Parathyroid adenoma (tissue), 2 donors: ENCODE data around the gene GRIK4.

Experiments used
- H2AFZ ChIP-seq: fragments of 300-600 bp; sonication (generic); one replicate; pipeline ENCODE4 v1.7.0; 2017; ENCODE audit warnings: antibody characterized with exemption, mild to moderate bottlenecking
- H3K27ac ChIP-seq: fragments of 300-600 bp; sonication (generic); one replicate; pipeline ENCODE4 v1.7.0; 2017
- H3K27me3 ChIP-seq: fragments of 300-600 bp; sonication (generic); one replicate; pipeline ENCODE4 v1.7.0; 2017; ENCODE audit warnings: low read length; ENCODE audit not compliant: control insufficient read depth, insufficient read depth
- H3K36me3 ChIP-seq: fragments of 300-600 bp; sonication (generic); one replicate; pipeline ENCODE4 v1.7.0; 2017; ENCODE audit warnings: low read length; ENCODE audit not compliant: control insufficient read depth, insufficient read depth
- H3K4me1 ChIP-seq: fragments of 300-600 bp; sonication (generic); one replicate; pipeline ENCODE4 v1.7.0; 2017; ENCODE audit warnings: control low read depth
- H3K4me2 ChIP-seq: fragments of 300-600 bp; sonication (generic); one replicate; pipeline ENCODE4 v1.7.0; 2017; ENCODE audit warnings: low read length
- H3K4me3 ChIP-seq: fragments of 300-600 bp; sonication (generic); one replicate; pipeline ENCODE4 v1.7.0; 2017; ENCODE audit warnings: low read depth, low read length
- H3K79me2 ChIP-seq: fragments of 300-600 bp; sonication (generic); one replicate; pipeline ENCODE4 v1.7.0; 2017; ENCODE audit warnings: control low read depth
- H3K9ac ChIP-seq: fragments of 300-600 bp; sonication (generic); one replicate; pipeline ENCODE4 v1.7.0; 2017; ENCODE audit warnings: mild to moderate bottlenecking
- H3K9me3 ChIP-seq: fragments of 300-600 bp; sonication (generic); one replicate; pipeline ENCODE4 v1.7.0; 2017; ENCODE audit warnings: low read length; ENCODE audit not compliant: control insufficient read depth
- CTCF ChIP-seq: fragments of 300-600 bp; sonication (generic); IDR thresholded peaks from one replicate; pipeline ENCODE4 v1.7.0; 2017; ENCODE audit warnings: antibody characterized with exemption, mild to moderate bottlenecking
- donor health status: primary hyperparathyroidism.

Gene GRIK4

DNA sequence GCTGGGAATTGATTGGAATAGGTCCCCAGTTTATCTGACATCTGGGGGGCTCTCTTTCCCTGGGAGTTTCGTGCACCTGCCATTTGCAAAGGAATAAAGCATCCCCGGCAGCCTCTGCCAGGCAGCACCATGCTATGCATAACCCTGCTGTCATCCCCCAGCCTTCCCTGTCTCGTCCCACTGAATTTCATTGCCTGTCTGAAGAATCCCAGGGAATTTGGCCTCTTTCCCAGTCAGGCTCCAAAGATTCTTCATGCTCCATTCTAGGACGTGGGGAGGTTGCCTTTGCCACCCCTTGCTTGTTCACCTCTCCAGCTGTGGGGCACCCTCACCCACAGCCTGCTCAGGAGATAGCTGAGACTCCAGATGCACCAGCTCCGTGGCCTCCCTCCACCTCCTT lies 317.3 kb downstream of the GRIK4 start:
- no peak overlapping the region for H3K4me2 ChIP-seq
- H3K9ac ChIP-seq: no peak overlapping the region
- no peaks in the 10 kb centered on the region for H3K27me3 ChIP-seq
- H3K79me2 ChIP-seq: no peaks in the 10 kb centered on the region
- TF ChIP-seq CTCF: no peak
- no peak overlapping the region for H3K27ac ChIP-seq
- H3K4me1 ChIP-seq: no peaks in the 10 kb centered on the region
- no peaks in the 10 kb centered on the region for H3K36me3 ChIP-seq
- H2AFZ ChIP-seq: no peak overlapping the region
- no peak overlapping the region for H3K4me3 ChIP-seq
- H3K9me3 ChIP-seq: no peaks in the 10 kb centered on the region

GRCh38 chr11:120830085-120830620 lies 318.6 kb downstream of the GRIK4 start:
- H3K9me3 ChIP-seq: no peaks in the 10 kb centered on the region
- no peak overlapping the region for H3K4me3 ChIP-seq
- no peaks in the 10 kb centered on the region for H3K36me3 ChIP-seq
- H2AFZ ChIP-seq: no peak overlapping the region
- no peaks in the 10 kb centered on the region for H3K4me1 ChIP-seq
- TF ChIP-seq CTCF: no peak
- no peak overlapping the region for H3K9ac ChIP-seq
- no peak overlapping the region for H3K4me2 ChIP-seq
- no peaks in the 10 kb centered on the region for H3K27me3 ChIP-seq
- no peak overlapping the region for H3K27ac ChIP-seq
- H3K79me2 ChIP-seq: no peaks in the 10 kb centered on the region

- Histone ChIP-seq H3K36me3 (no peaks in the 10 kb centered on the region), H3K9me3 (no peaks in the 10 kb centered on the region), H3K27me3 (no peaks in the 10 kb centered on the region), H3K9ac (no peak overlapping the region), H2AFZ (no peak overlapping the region), H3K4me2 (no peak overlapping the region), H3K27ac (no peak overlapping the region), H3K79me2 (no peaks in the 10 kb centered on the region), H3K4me3 (no peak overlapping the region), H3K4me1 (no peaks in the 10 kb centered on the region)
- TF ChIP-seq CTCF: no peak
Measured at GRCh38 chr11:120832481-120833238, 321.1 kb downstream of the GRIK4 start.

DNA sequence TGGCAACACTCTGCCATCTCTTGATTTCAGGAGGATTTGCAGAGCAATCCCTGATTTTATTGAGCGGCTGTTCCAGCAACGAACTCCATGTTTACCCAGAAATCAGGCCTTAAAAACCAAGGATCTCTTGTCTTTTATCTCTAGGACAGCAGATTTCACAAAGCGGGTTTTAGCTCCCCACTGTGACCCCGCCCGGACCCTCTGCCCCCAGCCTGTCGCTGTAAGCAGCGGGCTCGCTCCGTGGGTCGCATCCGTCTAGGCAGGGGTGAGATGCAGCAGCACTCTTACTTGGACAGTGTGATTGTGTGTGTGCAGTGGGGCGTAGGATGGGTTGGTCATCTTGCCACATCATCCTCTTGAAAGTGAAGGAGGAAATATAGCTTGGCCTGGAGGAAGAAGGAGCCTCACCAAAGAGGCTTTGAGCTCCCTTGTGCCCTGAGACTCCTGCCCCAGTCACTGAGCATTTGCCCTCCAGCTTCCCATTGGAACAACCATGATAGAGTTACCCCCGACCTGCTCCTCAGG lies 323.2 kb downstream of the GRIK4 start:
- H3K27me3 ChIP-seq: no peaks in the 10 kb centered on the region

More for the DNA sequence above, 323.2 kb downstream of the GRIK4 start:
- no peak for TF ChIP-seq CTCF
- no peaks in the 10 kb centered on the region for H3K79me2 ChIP-seq
- H3K4me2 ChIP-seq: no peak overlapping the region
- no peaks in the 10 kb centered on the region for H3K9me3 ChIP-seq
- no peak overlapping the region for H3K9ac ChIP-seq
- H3K27ac ChIP-seq: no peak overlapping the region
- no peaks in the 10 kb centered on the region for H3K36me3 ChIP-seq
- no peak overlapping the region for H3K4me3 ChIP-seq
- no peak overlapping the region for H2AFZ ChIP-seq
- H3K4me1 ChIP-seq: no peaks in the 10 kb centered on the region
